Neural progenitor cell (in vitro differentiated cells): ENCODE measurements around the gene TNFSF4. TPM values are rescaled to one million over a fixed set of nuclear protein-coding genes. Genes with fewer than 3 reads are reported as not detected.

ENCODE experiments used
- DNase-seq: peaks from one replicate; pipeline ENCODE4 v3.0.0-alpha.2; 2016; ENCODE audit warnings: low spot score
- H2AFZ ChIP-seq: fragments of 200-600 bp; sonication (generic); replicated peaks from 2 replicates; pipeline ENCODE4 v1.6.1; 2016; ENCODE audit warnings: antibody characterized with exemption
- H3F3A ChIP-seq: fragments of 200-600 bp; sonication (generic); 2 replicates; pipeline ENCODE4 v1.6.1; 2016; ENCODE audit warnings: antibody characterized with exemption, low read depth
- H3K27ac ChIP-seq: fragments of 200-600 bp; sonication (generic); 2 replicates; pipeline ENCODE4 v1.5.1; 2016; ENCODE audit warnings: mild to moderate bottlenecking
- H3K27me3 ChIP-seq: fragments of 200-600 bp; sonication (generic); 2 replicates; pipeline ENCODE4 v1.6.1; 2016; ENCODE audit warnings: mild to moderate bottlenecking, moderate library complexity
- H3K36me3 ChIP-seq: fragments of 200-600 bp; sonication (generic); 2 replicates; pipeline ENCODE4 v1.5.1; 2016
- H3K4me1 ChIP-seq: fragments of 200-600 bp; sonication (generic); 2 replicates; pipeline ENCODE4 v1.6.1; 2016; ENCODE audit warnings: mixed run types
- H3K4me2 ChIP-seq: fragments of 200-600 bp; sonication (generic); 2 replicates; pipeline ENCODE4 v1.6.1; 2016
- H3K4me3 ChIP-seq: fragments of 200-600 bp; sonication (generic); 2 replicates; pipeline ENCODE4 v1.5.1; 2016
- H3K79me2 ChIP-seq: fragments of 200-600 bp; sonication (generic); 2 replicates; pipeline ENCODE4 v1.6.1; 2016; ENCODE audit warnings: low read depth
- H3K9ac ChIP-seq: fragments of 200-600 bp; sonication (generic); 2 replicates; pipeline ENCODE4 v1.6.1; 2016
- H3K9me3 ChIP-seq: fragments of 200-600 bp; sonication (generic); 2 replicates; pipeline ENCODE4 v1.5.1; 2016; ENCODE audit warnings: low read depth
- H4K20me1 ChIP-seq: fragments of 200-600 bp; sonication (generic); 2 replicates; pipeline ENCODE4 v1.6.1; 2016; ENCODE audit warnings: low read depth
- H3K27ac Mint-ChIP-seq: 3 replicates; pipeline ENCODE4 v1.8.0; 2021; ENCODE audit warnings: mixed read lengths
- H3K27me3 Mint-ChIP-seq: 2 replicates; pipeline ENCODE4 v1.8.0; 2022; ENCODE audit warnings: low read depth, mild to moderate bottlenecking, inconsistent platforms, moderate library complexity, mixed read lengths; ENCODE audit not compliant: insufficient read depth
- H3K36me3 Mint-ChIP-seq: 3 replicates; pipeline ENCODE4 v1.8.0; 2021; ENCODE audit warnings: mixed read lengths
- H3K4me1 Mint-ChIP-seq: 3 replicates; pipeline ENCODE4 v1.8.0; 2021; ENCODE audit warnings: mixed read lengths
- H3K4me3 Mint-ChIP-seq: 3 replicates; pipeline ENCODE4 v1.8.0; 2021; ENCODE audit warnings: mild to moderate bottlenecking, moderate library complexity, mixed read lengths
- H3K9me3 Mint-ChIP-seq: 3 replicates; pipeline ENCODE4 v1.8.0; 2020; ENCODE audit warnings: mixed read lengths
- CTCF ChIP-seq: fragments of 200-600 bp; sonication (generic); IDR thresholded peaks from 2 replicates; pipeline ENCODE4 v1.5.1; 2017; ENCODE audit warnings: antibody characterized with exemption, mild to moderate bottlenecking
- EZH2 ChIP-seq: fragments of 200-600 bp; sonication (generic); IDR thresholded peaks from 2 replicates; pipeline ENCODE4 v1.6.1; 2017; ENCODE audit warnings: antibody characterized with exemption, mild to moderate bottlenecking, moderate library complexity
- EZH2phosphoT487 ChIP-seq: fragments of 200-600 bp; sonication (generic); IDR thresholded peaks from 2 replicates; pipeline ENCODE4 v1.6.1; 2017; ENCODE audit warnings: antibody characterized with exemption
- total RNA-seq: library from RNA; depleted of rRNA; stranded (reverse); fragments of >200 nt; gene quantifications from 2 replicates; pipeline ENCODE4 v1.2.3, GENCODE V29; 2015; ENCODE audit warnings: low replicate concordance

The TNFSF4 gene
- total RNA-seq, 1 donor from 2014 or later: 2.1 TPM

- Histone ChIP-seq H3F3A (no peaks in the 10 kb centered on the region), H3K9ac (no peak overlapping the region), H3K27ac (no peak overlapping the region), H3K4me3 (no peak overlapping the region), H4K20me1 (no peaks in the 10 kb centered on the region), H3K27me3 (no peaks in the 10 kb centered on the region), H3K9me3 (no peaks in the 10 kb centered on the region), H3K4me2 (no peak overlapping the region), H3K79me2 (no peaks in the 10 kb centered on the region), H3K36me3 (no peaks in the 10 kb centered on the region), H2AFZ (no peak overlapping the region), H3K4me1 (peaks cover 27% of the 10 kb centered on the region)
- DNase-seq: no peak
- Mint-ChIP-seq H3K27ac (no peak overlapping the region), H3K4me3 (no peak overlapping the region), H3K4me1 (peaks cover 22% of the 10 kb centered on the region), H3K36me3 (no peaks in the 10 kb centered on the region), H3K9me3 (no peaks in the 10 kb centered on the region), H3K27me3 (no peaks in the 10 kb centered on the region)
- no peak for TF ChIP-seq CTCF
- TF ChIP-seq EZH2: no peak
- no peak for TF ChIP-seq EZH2phosphoT487
Observed at GRCh38 chr1:173212952-173213491, 5.9 kb upstream of the TNFSF4 start.

- Mint-ChIP-seq H3K27me3 (peaks cover under 1% of the 10 kb centered on the region), H3K4me1 (peaks cover 22% of the 10 kb centered on the region), H3K9me3 (no peaks in the 10 kb centered on the region), H3K27ac (no peak overlapping the region), H3K4me3 (no peak overlapping the region), H3K36me3 (no peaks in the 10 kb centered on the region)
- H3K9me3 ChIP-seq: no peaks in the 10 kb centered on the region
- H4K20me1 ChIP-seq: no peaks in the 10 kb centered on the region
- no peaks in the 10 kb centered on the region for H3K27me3 ChIP-seq
- peak; percentile 63 for DNase-seq
- H3K4me3 ChIP-seq: no peak overlapping the region
- H3K36me3 ChIP-seq: no peaks in the 10 kb centered on the region
- no peaks in the 10 kb centered on the region for H3F3A ChIP-seq
- no peaks in the 10 kb centered on the region for H3K79me2 ChIP-seq
- no peak overlapping the region for H3K9ac ChIP-seq
- no peak overlapping the region for H3K27ac ChIP-seq
- peak overlapping the region; percentile 17 for H3K4me2 ChIP-seq
- H3K4me1 ChIP-seq: peaks cover 27% of the 10 kb centered on the region
- H2AFZ ChIP-seq: no peak overlapping the region
- no peak for TF ChIP-seq EZH2phosphoT487
- TF ChIP-seq EZH2: no peak
- no peak for TF ChIP-seq CTCF
Observed at GRCh38 chr1:173210716-173211231, 3.6 kb upstream of the TNFSF4 start.

- Mint-ChIP-seq H3K36me3 (no peaks in the 10 kb centered on the region), H3K27ac (no peak overlapping the region), H3K4me3 (no peak overlapping the region), H3K27me3 (peaks cover 3% of the 10 kb centered on the region), H3K9me3 (no peaks in the 10 kb centered on the region), H3K4me1 (peaks cover 22% of the 10 kb centered on the region)
- no peak overlapping the region for H3K27ac ChIP-seq
- no peak overlapping the region for H3K4me2 ChIP-seq
- H3K79me2 ChIP-seq: no peaks in the 10 kb centered on the region
- H3K27me3 ChIP-seq: no peaks in the 10 kb centered on the region
- no peaks in the 10 kb centered on the region for H3F3A ChIP-seq
- no peak overlapping the region for H3K4me3 ChIP-seq
- no peaks in the 10 kb centered on the region for H3K36me3 ChIP-seq
- H3K4me1 ChIP-seq: peaks cover 27% of the 10 kb centered on the region
- no peak for DNase-seq
- no peak overlapping the region for H3K9ac ChIP-seq
- no peaks in the 10 kb centered on the region for H3K9me3 ChIP-seq
- H2AFZ ChIP-seq: no peak overlapping the region
- H4K20me1 ChIP-seq: no peaks in the 10 kb centered on the region
- no peak for TF ChIP-seq CTCF
- TF ChIP-seq EZH2: no peak
- TF ChIP-seq EZH2phosphoT487: no peak
Observed at GRCh38 chr1:173210283-173210682, 3.2 kb upstream of the TNFSF4 start.
